Measurements from ENCODE around the gene ZDHHC19.
"Not testable (repeated sequence)": the region's sequence is repeated elsewhere in the genome, so short reads cannot be mapped to it uniquely, and the experiment has no call there.

ZDHHC19 gene

GRCh38 chr3:196225086-196225485 is 13.9 kb upstream of the ZDHHC19 start:
- DNase-seq (ENCODE audit: low read depth), result no peak

GRCh38 chr3:196222876-196223595 is 11.8 kb upstream of the ZDHHC19 start:
- no peak for DNase-seq (ENCODE audit: low read depth)

GRCh38 chr3:196220991-196221390 is 9.8 kb upstream of the ZDHHC19 start:
- DNase-seq (ENCODE audit: low read depth), result no peak

GRCh38 chr3:196220587-196220986 is 9.4 kb upstream of the ZDHHC19 start:
- no peak for DNase-seq (ENCODE audit: low read depth)

- no peak for DNase-seq (ENCODE audit: low read depth)
Measured at GRCh38 chr3:196219970-196220311, 8.7 kb upstream of the ZDHHC19 start.

GRCh38 chr3:196219194-196219969 is 8.2 kb upstream of the ZDHHC19 start:
- peak; percentile 95 for DNase-seq (ENCODE audit: low read depth)

GRCh38 chr3:196218155-196218712 is 7.0 kb upstream of the ZDHHC19 start:
- no peak for DNase-seq (ENCODE audit: low read depth)

GRCh38 chr3:196217307-196218154 is 6.3 kb upstream of the ZDHHC19 start:
- no peak for DNase-seq (ENCODE audit: low read depth)

GRCh38 chr3:196216681-196217211 is 5.5 kb upstream of the ZDHHC19 start:
- no peak for DNase-seq (ENCODE audit: low read depth)

- no peak for DNase-seq (ENCODE audit: low read depth)
Measured at GRCh38 chr3:196216089-196216564, 4.9 kb upstream of the ZDHHC19 start, which contains the start of gene SLC51A. Gene SLC51A (plus strand): TSS chr3:196216534. CDS start chr3:196216713, 179 bp downstream.

GRCh38 chr3:196215493-196216020 is 4.4 kb upstream of the ZDHHC19 start:
- no peak for DNase-seq (ENCODE audit: low read depth)

- no peak for DNase-seq (ENCODE audit: low read depth)
Measured at GRCh38 chr3:196214783-196215441, 3.7 kb upstream of the ZDHHC19 start.

GRCh38 chr3:196209944-196210672 is 1.1 kb downstream of the ZDHHC19 start:
- not testable (repeated sequence) for DNase-seq (ENCODE audit: low read depth)

- no peak for DNase-seq (ENCODE audit: low read depth)
Measured at GRCh38 chr3:196208942-196209695, 2.1 kb downstream of the ZDHHC19 start.

GRCh38 chr3:196207833-196208607 is 3.2 kb downstream of the ZDHHC19 start:
- DNase-seq (ENCODE audit: low read depth), result no peak

- no peak for DNase-seq (ENCODE audit: low read depth)
Measured at GRCh38 chr3:196207159-196207832, 3.9 kb downstream of the ZDHHC19 start.

- DNase-seq (ENCODE audit: low read depth), result not testable (repeated sequence)
Measured at GRCh38 chr3:196205442-196206205, 5.6 kb downstream of the ZDHHC19 start.

Measured in stromal cell of bone marrow (primary cell).